Prostate gland (tissue), 2 donors: ENCODE results near the gene USP10. TPM values are rescaled to one million over a fixed set of nuclear protein-coding genes. Genes with fewer than 3 reads are reported as not detected.
"Not testable (repeated sequence)": the region's sequence is repeated elsewhere in the genome, so short reads cannot be mapped to it uniquely, and the experiment has no call there.

Source experiments
- DNase-seq: peaks from one replicate; pipeline ENCODE4 v3.0.0-alpha.2; 2019; ENCODE audit warnings: low spot score
- H3K27ac ChIP-seq, 2 donors: fragments of 200-600 bp; sonication (generic); 2 replicates each; pipeline ENCODE4 v1.5.1; 2017 to 2019
- H3K27me3 ChIP-seq: fragments of 200-600 bp; sonication (generic); replicated peaks from 2 replicates; pipeline ENCODE4 v1.5.1; 2019; ENCODE audit not compliant: insufficient read depth
- H3K36me3 ChIP-seq, 2 donors: fragments of 200-600 bp; sonication (generic); 1 replicate in 1 of 2; 2 replicates in 1 of 2; pipeline versions ENCODE4 v1.5.1 to v1.8.1; 2017 to 2019
- H3K4me1 ChIP-seq: fragments of 200-600 bp; sonication (generic); replicated peaks from 2 replicates; pipeline ENCODE4 v1.5.1; 2019
- H3K4me3 ChIP-seq, 2 donors: fragments of 200-600 bp; sonication (generic); 2 replicates each; pipeline ENCODE4 v1.5.1; 2017 to 2019
- H3K9me3 ChIP-seq: fragments of 200-600 bp; sonication (generic); 2 replicates; pipeline ENCODE4 v1.5.1; 2017
- CTCF ChIP-seq, 4 experiments: fragments of 200-600 bp in 2 of 4; fragments of 450-650 bp in 2 of 4; sonication (generic) in 2 of 4; IDR thresholded peaks; 1 replicate in 3 of 4; 2 replicates in 1 of 4; pipeline ENCODE4 v1.5.1; 2016 to 2019; ENCODE audit warnings: antibody characterized with exemption in 4 of 4, mild to moderate bottlenecking in 2 of 4, moderate library complexity in 2 of 4
- POLR2A ChIP-seq: fragments of 450-650 bp; IDR thresholded peaks from one replicate; pipeline ENCODE4 v1.6.1; 2016; ENCODE audit warnings: antibody characterized with exemption, mild to moderate bottlenecking
- POLR2AphosphoS5 ChIP-seq: sonication (generic); formaldehyde crosslinking; IDR thresholded peaks from one replicate; pipeline ENCODE4 v1.6.1; 2017; ENCODE audit warnings: antibody characterized with exemption
- WGBS: methylation state at CpG from one replicate; pipeline ENCODE4 v1.1.5; 2018; 5-methylcytosine and 5-hydroxymethylcytosine counted together
- intact Hi-C: fragments of 100-400 bp; cut with DNase I; formaldehyde crosslinking; loops from one replicate; pipeline ENCODE4 v1.14.2; 2022
- total RNA-seq, 2 donors: library from RNA; depleted of rRNA; stranded (reverse); fragments of >200 nt; gene quantifications; one replicate each; pipeline ENCODE4 v1.1.0, GENCODE V29; 2016

Gene USP10
- total RNA-seq, 2 donors from 2014 or later: 57.4 to 95.7 TPM

- peak; percentile 85 for DNase-seq
- H3K4me1 ChIP-seq: peaks cover 25% of the 10 kb centered on the region
- WGBS: 29% methylated on average over 9 of the region's 9 CpGs
- H3K27ac ChIP-seq: peak overlapping the region; percentile 23 to 74
- peak overlapping the region in 1 of 2 donors; percentile 5 for H3K4me3 ChIP-seq
- intact Hi-C loops: no loop called here
- TF ChIP-seq CTCF (IDR thresholded peaks at IDR 0.05) (no peak), POLR2A (no peak), POLR2AphosphoS5 (peak; percentile 95)
- H3K36me3 ChIP-seq: no peaks in the 10 kb centered on the region
- H3K27me3 ChIP-seq: no peaks in the 10 kb centered on the region
- H3K9me3 ChIP-seq: no peaks in the 10 kb centered on the region
Measured at GRCh38 chr16:84730406-84731106, 30.8 kb downstream of the USP10 start.

- H3K4me3 ChIP-seq, DNase-seq, H3K36me3 ChIP-seq, intact Hi-C loops, H3K9me3 ChIP-seq, H3K27me3 ChIP-seq: not testable (repeated sequence)
- Histone ChIP-seq H3K4me1 (peaks cover 25% of the 10 kb centered on the region), H3K27ac (peak overlapping the region; percentile 33 to 74)
- WGBS: 89% methylated on average over 13 of the region's 13 CpGs
Measured at GRCh38 chr16:84732332-84732673, 32.5 kb downstream of the USP10 start.

- DNase-seq: peak; percentile 69
- Histone ChIP-seq H3K27ac (peak overlapping the region; percentile 33 to 74), H3K4me1 (peaks cover 30% of the 10 kb centered on the region), H3K4me3 (no peak overlapping the region), H3K27me3 (no peaks in the 10 kb centered on the region), H3K9me3 (no peaks in the 10 kb centered on the region), H3K36me3 (no peaks in the 10 kb centered on the region)
- WGBS: 46% methylated on average over 9 of the region's 9 CpGs
- intact Hi-C loops: no loop called here
- TF ChIP-seq POLR2A (no peak), POLR2AphosphoS5 (peak; percentile 94), CTCF (IDR thresholded peaks at IDR 0.05) (no peak)
Measured at GRCh38 chr16:84732674-84733352, 33.0 kb downstream of the USP10 start.

- TF ChIP-seq POLR2AphosphoS5 (peak; percentile 27), POLR2A (no peak)
- no peaks in the 10 kb centered on the region for H3K36me3 ChIP-seq
- no peaks in the 10 kb centered on the region for H3K9me3 ChIP-seq
- intact Hi-C loops: no loop called here
- 39% methylated on average over 17 of the region's 17 CpGs for WGBS
- H3K4me1 ChIP-seq: peaks cover 30% of the 10 kb centered on the region
- peak overlapping the region; percentile 33 to 74 for H3K27ac ChIP-seq
- peak; percentile 44 for DNase-seq
- H3K27me3 ChIP-seq: no peaks in the 10 kb centered on the region
- no peak overlapping the region for H3K4me3 ChIP-seq
Measured at GRCh38 chr16:84735849-84736586, 36.2 kb downstream of the USP10 start.

GRCh38 chr16:84737192-84738011 lies 37.6 kb downstream of the USP10 start:
- H3K27me3 ChIP-seq: no peaks in the 10 kb centered on the region
- no peaks in the 10 kb centered on the region for H3K36me3 ChIP-seq
- H3K9me3 ChIP-seq: no peaks in the 10 kb centered on the region
- TF ChIP-seq POLR2AphosphoS5: peak; percentile 47
- no peak for TF ChIP-seq CTCF (IDR thresholded peaks at IDR 0.05)
- DNase-seq: peak; percentile 66
- H3K4me3 ChIP-seq: no peak overlapping the region
- peak overlapping the region; percentile 44 to 59 for H3K27ac ChIP-seq
- peaks cover 32% of the 10 kb centered on the region for H3K4me1 ChIP-seq
- WGBS: 56% methylated on average over 12 of the region's 12 CpGs
- intact Hi-C loops: no loop called here
